ENCODE data around the gene TP53INP2.
"Not testable (repeated sequence)": the region's sequence is repeated elsewhere in the genome, so short reads cannot be mapped to it uniquely, and the experiment has no call there.

TP53INP2 gene, protein sequence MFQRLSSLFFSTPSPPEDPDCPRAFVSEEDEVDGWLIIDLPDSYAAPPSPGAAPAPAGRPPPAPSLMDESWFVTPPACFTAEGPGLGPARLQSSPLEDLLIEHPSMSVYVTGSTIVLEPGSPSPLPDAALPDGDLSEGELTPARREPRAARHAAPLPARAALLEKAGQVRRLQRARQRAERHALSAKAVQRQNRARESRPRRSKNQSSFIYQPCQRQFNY

DNA sequence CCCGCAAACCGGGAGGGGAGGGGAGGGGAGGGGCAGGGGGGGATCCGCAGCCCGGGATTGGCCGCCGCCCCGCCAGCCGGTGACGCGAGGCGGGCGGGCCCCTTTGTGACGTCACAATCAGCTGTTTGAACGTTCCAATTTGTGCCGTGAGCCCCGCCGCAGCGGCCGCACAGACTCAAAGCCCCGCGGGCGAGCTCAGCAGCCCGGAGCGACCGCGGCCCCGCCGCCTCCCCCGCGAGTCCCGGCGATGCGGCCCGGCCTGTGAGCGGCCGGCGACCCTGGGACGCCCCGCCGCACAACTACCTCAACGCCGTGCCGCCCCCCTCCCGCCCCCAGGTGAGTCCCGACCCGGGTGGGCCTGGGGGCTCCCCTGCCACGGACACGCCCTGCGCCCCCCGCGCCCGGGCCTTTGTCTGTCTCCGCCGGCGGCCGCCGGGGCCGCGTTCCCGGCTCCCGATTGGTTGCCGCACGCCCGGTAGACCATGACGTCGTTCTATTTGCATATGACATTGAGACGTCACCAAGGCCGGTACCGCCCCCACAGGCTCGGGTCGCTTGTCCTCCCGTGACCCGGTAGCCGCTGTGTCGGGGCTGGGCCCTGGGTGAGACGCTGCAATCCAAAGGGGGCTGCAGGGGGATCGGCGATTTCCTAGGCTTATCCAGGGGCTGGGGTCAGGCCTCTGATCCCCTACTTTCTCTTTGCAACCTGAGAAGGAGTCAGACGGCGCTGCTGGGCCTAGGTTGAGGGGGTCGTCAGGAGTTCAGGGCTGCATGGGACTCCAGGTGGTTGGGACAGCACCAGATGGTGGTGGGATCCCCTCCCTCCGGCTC, at the start of gene TP53INP2:
TSS of gene TP53INP2 (plus strand) at position 168 of the 831 bp plus-strand sequence. CDS start 4,396 bp downstream, outside the sequence.
- DNase-seq (ENCODE audit: low read depth in 3 of 3), result peak; percentile 61 to 79 (median 66)

DNA sequence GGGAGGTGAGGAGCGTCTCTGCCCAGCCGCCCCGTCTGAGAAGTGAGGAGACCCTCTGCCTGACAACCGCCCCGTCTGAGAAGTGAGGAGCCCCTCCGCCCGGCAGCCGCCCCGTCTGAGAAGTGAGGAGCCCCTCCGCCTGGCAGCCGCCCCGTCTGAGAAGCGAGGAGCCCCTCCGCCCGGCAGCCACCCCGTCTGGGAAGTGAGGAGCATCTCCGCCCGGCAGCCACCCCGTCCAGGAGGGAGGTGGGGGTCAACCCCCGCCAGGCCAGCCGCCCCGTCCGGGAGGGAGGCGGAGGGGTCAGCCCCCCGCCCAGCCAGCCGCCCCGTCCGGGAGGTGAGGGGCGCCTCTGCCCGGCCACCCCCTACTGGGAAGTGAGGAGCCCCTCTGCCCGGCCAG, 45.5 kb upstream of the TP53INP2 start:
- not testable (repeated sequence) for DNase-seq (ENCODE audit: low read depth in 3 of 3)

DNA sequence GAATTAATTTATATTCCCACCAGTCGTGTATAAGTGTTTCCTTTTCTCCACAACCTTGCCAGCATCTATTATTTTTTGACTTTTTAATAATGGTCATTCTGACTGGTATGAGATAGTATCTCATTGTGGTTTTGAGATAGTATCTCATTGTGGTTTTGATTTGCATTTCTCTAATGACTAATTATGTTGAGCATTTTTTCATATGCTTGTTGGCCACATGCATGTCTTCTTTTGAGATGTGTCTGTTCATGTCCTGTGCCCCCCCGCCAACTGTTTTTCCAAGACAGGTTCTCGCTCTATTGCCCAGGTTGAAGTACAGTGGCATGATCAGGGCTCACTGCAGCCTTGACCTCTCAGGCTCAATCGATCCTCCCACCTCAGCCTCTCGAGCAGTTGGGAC, 42.3 kb upstream of the TP53INP2 start:
- not testable (repeated sequence) for DNase-seq (ENCODE audit: low read depth in 3 of 3)

DNA sequence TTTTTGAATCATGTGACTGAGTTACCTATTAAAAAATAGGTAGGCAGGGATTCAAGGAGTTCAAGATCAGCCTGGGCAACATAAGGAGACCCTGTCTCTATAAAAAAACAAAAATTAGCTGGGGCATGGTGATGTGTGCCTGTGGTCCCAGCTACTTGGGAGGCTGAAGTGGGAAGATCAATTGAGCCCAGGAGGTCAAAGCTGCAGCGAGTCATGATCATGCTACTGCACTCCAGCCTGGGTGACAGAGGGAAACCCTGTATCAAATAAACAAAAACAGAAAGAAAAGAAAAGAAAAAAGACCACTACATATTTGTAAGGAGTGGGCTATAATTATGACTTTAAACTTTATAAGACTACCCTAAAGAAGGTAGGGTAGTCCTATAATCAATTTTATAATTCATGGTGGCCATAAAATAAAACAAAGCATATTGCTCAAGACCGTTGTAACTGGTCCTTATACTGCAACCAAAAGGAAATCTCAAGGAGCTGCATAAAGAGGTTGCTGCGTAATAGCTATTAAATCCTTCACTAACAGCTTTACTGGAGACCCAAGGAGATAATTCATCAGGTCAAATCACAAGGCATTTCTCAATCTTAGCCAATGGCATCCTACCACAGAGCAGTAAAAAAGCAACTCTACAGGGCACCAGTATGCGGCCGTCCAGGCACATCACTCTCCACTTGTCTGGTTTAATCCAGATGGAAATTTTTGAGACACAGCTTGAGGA, 40.8 kb upstream of the TP53INP2 start:
- no peak for DNase-seq (ENCODE audit: low read depth in 3 of 3)

DNA sequence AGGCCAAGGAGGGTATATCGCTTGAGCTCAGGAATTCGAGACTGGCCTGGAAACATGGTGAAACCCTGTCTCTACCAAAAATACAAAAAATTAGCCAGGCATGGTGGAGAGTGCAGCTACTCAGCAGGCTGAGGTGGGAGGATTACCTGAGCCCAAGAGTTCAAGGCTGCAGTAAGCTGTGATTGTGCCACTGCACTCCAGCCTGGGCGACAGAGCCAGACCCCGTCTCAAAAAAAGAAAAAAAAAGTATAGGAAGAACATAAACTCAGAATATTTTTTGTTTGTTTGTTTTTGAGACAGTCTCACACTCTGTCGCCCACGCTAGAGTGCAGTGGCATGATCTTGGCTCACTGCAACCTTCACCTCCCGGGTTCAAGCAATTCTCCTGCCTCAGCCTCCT, 39.4 kb upstream of the TP53INP2 start:
- not testable (repeated sequence) for DNase-seq (ENCODE audit: low read depth in 3 of 3)

DNA sequence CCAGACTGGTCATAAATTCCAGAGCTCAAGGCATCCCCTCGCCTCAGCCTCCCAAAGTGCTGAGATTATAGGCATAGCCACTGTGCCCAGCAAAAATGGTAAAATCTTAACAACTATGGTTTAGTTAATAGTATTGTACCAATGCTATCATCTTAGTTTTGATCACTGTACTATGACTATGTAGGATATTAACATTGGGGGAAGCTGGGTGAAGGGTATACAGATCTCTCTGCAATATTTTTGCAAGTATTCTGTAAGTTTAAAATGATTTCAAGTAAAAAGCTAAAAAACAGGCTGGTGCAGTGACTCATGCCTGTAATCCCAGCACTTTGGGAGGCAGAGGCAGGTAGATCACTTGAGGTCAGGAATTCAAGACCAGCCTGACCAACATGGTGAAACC, 35.0 kb upstream of the TP53INP2 start:
- no peak for DNase-seq (ENCODE audit: low read depth in 3 of 3)

DNA sequence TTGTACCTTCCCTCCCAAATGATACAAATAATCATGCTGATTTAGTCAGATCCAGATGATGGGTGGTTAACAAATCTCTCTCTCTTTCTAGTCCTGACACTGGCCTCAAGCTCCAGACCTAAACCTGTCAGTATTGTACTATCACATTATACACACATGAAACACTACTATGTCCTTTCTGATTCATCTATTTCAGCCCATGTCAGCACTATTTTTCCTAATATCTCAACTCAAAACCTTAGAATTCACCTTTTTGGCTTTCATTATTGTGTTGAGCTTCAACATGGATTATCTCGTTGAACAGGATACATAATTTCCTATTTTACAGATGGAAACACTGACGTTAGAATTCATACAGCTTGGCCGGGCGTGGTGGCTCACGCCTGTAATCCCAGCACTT, 30.7 kb upstream of the TP53INP2 start:
- DNase-seq (ENCODE audit: low read depth in 3 of 3), result no peak

DNA sequence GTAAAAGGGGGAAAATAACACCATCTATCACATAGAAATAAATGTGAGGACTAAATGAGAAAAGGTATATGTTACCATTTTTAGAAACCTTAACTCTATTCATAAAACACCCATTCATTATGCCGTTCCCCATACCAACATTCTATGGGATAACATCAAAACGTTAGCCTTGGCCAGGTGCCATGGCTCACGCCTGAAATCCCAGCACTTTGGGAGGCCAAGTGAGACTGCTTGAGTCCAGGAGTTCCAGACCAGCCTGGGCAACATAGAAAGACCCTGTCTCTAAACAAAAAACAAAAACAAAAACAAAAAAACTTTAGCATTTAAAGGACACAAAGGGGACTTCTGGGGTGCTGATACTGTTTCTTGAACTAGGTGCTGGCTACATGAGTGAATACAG, 28.6 kb upstream of the TP53INP2 start:
- no peak for DNase-seq (ENCODE audit: low read depth in 3 of 3)

DNA sequence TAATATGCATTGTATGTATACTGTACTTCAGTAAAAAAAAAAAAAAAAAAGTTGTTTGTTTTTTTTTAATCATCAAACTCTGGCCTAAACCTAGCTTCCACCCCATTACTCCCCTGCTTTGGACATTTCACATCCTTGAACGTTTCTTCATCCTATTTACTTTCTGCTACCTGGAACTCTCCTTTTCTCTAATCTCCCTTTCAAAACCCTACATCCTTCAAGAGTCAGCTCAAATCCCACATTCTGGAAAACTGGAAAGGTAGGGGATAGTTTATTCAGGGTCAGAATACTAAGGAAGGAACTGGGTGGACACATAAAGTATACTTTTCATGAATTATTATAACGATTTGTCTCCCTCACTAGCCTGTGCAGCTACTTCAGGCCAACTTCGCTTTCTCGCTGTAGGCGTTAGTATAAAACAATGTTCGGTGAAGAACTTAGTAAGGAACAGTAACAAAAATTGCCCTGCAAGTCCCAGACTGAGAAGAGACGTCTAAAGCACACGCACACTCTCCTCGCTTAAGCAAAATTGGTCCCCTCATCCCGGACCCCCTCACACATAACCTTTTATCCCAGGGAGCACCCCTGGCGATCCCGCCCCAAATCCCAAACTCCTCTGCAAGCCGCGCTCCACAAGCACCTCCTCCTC, 28.0 kb upstream of the TP53INP2 start:
- DNase-seq (ENCODE audit: low read depth in 3 of 3), result no peak

DNA sequence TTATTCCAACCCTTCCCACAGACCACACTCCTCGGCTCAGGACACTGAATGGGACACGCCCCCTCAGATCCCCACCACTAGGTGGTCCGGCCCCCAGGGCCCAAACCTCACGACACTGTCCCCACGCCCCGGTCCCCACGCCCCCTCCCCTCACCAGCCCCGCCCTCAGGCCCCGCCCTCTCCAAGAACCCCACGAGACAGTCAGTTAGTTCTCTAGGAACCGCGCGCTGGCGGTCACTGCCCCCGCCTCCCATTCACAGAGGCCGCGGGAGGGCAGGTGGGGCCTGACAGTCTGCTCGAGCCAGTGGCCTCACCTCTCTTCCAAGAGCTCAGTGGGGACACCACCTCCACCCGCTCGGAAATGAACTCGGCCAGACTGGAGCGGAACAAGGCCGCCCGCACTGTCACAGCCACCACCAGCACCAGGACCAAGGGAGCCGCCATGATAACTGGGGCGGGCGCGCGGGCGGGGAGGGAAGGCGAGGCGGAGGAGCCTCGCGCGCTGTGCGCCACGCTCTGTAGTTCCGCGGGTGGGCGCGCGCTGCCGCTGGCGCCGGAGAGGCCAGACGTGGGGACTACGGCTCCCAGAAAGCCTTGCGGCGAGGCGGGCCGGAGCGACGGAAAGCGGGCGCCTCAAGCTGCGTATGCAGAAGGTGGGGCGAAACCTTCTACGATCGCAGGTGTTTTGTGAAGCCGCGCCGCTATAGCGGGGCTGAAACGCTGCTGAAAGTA, 27.3 kb upstream of the TP53INP2 start, which contains the start of gene PIGU:
TSS of gene PIGU (minus strand) at position 451 of the 732 bp plus-strand sequence. CDS start at position 444, 7 bp downstream.
- DNase-seq (ENCODE audit: low read depth in 3 of 3), result peak; percentile 90 to 95 (median 92)

DNA sequence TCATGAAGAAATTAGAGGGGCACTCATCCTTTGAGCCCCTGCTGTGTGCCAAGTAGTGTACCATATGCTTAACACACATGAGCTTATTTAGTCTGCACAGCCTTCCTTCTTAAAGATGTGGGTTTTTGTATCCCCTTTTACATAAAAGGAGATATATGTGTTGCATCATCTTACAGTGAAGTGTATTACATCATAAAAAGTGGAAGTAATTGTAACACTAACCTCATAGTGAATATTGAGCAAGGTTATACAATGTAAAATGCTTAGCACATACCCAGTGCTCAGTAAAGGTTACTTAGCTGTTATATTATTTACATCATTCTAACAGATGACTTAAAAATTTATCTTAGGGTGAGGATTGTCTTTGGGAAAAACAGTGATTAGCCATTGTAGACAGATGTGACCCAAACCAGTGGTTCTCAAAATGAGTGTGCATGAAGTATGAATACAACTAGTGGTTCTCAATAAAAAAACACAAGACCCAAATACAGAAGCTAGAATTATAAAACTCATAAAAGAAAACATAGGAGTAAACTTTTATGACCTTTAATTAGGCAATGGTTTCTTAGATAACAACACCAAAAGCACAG, 23.5 kb upstream of the TP53INP2 start:
- DNase-seq (ENCODE audit: low read depth in 3 of 3), result no peak

DNA sequence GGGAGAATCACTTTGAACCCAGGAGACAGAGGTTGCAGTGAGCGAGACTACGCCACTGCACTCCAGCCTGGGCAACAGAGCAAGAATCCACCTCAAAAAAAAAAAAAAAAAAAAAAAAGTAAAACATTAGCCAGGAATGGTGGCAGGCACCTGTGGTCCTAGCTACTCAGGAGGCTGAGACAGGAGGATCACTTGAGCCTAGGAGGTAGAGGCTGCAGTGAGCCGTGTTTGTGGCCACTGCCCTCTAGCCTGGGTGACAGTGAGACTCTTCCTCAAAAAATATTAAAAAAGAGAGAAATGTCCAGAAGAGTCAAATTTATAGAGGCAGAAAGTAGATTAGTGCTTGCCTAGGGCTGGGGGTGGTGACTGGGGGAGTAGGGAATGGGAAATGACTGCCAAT, 20.5 kb upstream of the TP53INP2 start:
- no peak for DNase-seq (ENCODE audit: low read depth in 3 of 3)

DNA sequence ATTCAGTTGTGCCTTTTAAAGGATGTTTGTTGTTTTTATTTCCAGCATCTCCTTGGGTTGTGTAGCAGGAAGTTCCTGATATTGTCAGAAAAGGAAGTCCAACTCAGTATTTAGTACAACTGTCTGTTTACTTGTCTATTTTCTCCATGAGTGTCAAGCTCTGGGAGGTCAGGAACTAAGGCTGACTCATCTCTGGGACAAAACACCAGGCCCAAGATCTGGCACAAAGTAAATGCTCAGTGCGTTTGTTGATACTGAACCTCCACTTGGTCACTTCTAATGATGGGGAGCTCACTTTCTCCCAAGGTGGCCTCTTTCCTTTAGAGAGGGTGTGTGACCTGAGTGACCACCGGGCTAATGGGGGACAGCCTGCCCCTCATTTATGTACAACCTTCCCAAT, 14.7 kb upstream of the TP53INP2 start:
- no peak for DNase-seq (ENCODE audit: low read depth in 3 of 3)

DNA sequence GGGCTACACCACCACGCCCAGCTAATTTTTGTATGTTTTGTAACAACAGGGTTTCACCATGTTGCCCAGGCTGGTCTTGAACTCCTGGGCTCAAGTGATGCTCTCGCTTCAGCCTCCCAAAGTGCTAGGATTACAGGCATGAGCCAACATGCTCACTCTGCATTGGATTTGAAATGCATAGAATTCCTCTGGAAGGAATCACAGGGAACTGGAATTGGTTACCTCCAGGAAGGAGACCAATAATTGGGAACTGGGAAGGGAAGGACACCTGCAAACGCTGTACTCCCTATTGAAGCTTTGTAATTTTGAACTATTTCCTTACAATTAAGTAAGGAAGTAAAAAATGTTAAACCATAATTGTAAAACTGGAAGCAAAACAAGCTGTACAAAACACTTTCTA, 12.3 kb upstream of the TP53INP2 start:
- no peak for DNase-seq (ENCODE audit: low read depth in 3 of 3)

DNA sequence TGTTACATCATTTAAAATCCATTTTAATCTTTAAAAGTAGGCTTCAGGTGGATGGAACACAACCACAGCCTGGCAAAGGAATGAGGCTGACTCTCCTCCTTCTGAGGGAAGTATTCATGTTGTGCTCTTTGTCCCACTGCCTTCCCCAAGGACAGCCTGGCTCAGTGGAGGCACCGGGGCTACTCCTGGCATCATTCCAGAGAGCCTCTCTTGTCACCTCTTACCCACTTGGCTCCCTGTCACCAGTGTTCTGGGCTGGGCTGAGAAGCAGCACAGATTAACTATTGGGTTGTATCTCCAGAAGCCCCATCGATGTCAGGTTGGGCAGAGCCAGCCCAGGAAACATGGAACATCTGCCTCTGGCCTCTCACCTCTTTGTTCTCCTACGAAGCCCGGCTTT, 10.7 kb upstream of the TP53INP2 start:
- DNase-seq (ENCODE audit: low read depth in 3 of 3), result no peak

DNA sequence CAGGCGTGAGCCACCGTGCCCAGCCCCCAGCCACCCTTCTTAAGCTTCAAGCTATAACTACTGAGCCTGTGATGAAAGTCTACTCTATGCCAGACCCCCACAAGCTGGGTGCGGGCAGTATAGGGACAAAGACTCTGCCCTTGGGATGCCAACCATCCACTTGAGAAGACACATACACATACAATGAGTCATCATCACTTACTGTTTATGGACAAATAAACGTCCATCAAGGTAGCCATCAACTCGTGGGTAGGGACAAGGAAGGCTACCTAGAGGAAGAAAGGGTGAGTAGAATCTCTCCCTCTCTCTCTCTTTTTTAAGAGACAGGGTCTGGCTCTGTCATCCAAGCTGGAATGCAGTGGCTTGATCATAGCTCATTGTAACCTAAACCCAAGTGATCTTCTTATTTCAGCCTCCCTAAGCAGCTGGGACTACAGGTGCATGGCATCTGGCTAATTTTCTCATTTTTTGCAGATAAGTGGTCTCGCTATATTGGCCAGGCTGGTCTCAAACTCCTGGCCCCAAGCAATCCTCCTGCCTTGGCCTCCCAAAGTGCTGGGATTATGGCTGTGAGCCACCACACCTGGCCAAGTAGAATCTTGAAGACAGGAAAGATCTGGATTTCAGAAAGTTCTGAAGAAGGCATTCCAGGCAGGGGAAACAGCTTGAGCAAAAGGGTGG, 2.6 kb upstream of the TP53INP2 start:
- DNase-seq (ENCODE audit: low read depth in 3 of 3), result no peak

DNA sequence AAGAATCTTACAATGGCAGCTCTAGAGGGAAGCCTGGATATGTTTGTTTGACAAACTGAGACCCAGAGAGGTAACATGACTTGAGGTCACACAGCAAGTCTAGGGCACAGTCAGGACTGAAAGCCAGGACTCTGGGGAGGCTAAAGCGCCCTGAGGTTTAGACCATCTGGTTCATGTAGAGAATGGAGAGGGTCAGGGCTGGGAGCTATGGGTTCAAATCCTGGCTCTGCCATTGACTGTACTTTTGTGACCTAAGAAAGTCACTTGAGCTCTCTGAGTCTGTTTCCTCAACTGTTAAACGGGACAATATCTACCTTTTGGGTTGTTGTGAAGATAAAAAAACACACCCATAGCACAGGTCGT, 1.1 kb upstream of the TP53INP2 start:
- no peak for DNase-seq (ENCODE audit: low read depth in 3 of 3)

DNA sequence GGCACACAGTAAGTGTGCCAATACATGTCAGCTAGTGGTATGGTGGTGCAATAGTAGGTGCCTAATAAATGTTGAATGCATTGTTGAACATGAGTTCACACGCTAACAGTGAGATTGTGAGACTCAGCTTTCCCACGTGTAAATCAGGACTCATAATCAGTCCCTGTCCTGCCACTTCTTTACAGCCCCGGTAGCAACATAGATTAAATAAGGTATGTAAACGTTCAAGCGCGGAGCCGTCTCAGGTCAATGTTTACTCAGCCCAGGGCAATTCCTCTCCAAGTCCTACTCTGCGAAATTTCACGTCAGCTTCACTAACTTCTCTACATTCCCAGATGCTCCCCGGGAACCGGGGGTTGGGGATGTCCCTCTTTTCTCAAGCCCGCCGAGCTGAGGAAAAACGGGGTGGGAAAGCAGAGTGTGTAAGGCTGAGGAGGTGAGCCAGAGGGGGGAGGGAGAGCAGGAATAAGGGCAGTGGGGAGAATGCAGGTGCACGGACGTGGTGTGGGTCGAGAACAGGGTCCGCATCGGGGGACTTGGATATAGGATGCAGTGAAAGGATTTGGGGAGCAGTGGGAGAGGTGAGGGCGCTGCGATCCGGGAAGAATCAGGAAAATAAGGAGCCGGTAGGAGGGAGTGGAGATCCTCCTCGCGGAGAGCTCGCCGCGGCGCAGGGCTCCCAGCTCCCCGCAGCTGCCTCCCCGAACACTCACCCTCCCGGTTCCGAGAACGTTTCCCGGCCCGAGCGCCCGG, 544 bp upstream of the TP53INP2 start:
- peak in 1 of 3 experiments; percentile 5 for DNase-seq (ENCODE audit: low read depth in 3 of 3)

DNA sequence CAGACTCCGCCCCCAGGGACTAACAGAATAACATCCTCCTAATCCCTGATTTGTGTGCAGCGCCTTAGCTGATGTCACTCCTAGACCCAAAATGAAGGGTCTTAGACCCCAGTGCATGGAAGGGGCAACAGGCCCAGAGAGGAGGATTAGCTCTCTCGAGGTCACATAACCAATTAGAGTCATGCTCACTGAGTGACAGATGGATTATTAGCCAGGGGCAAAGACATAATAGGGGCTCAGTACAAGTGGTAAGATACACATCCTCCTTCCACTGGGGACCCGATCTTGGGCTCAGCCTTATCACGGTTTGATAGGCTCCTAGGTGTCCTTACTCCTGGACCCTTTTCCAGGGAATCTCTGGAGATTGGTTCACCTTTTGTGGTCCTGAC, 858 bp downstream of the TP53INP2 start:
- DNase-seq (ENCODE audit: low read depth in 3 of 3), result no peak

All from stimulated activated CD4-positive, alpha-beta T cell treated with anti-CD3 and anti-CD28 coated beads, TNF-alpha, amount 100 ng/mL, for 24 hours (primary cell).